Measurements from ENCODE around the gene KCTD14. TPM values are rescaled to one million over a fixed set of nuclear protein-coding genes. Genes with fewer than 3 reads are reported as not detected.
A peak's percentile ranks its signal among the peaks of the same experiment; 100 is the strongest.
"Not testable (repeated sequence)": the region's sequence is repeated elsewhere in the genome, so short reads cannot be mapped to it uniquely, and the experiment has no call there.

The KCTD14 gene
- total and polyA plus RNA-seq, 12 donors, result 9.5 to 84.7 (median 27.8) TPM

DNA sequence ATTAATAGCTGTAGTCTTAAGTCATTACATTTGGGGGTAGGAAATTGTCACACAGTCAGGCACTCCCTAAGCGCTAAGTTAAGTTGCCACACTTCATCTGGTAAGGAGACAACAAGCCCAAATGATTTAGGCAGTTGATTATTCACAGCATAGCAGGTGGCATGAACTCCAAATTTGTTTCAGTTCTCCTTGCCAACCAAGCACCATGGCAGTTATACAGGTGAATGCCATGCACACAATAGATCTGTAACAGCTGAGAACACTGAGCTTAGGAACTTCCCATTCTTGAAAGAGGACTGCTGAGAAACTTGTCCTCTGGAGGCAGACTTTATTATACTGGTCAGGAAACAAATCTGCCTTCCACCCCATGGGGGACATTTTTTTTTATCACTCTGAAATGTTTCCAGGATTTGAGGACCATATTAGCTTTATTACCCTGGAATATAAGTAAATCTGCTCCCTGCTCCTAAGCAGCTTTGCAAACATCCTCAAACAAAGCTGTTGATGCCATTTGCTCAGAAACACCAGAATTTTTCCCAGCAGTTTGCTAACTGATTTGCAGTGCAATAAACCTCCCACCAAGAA is 23.5 kb downstream of the KCTD14 start:
- no peak for TF ChIP-seq POLR2A (IDR thresholded peaks at IDR 0.05)
- TF ChIP-seq, protein P1, sequence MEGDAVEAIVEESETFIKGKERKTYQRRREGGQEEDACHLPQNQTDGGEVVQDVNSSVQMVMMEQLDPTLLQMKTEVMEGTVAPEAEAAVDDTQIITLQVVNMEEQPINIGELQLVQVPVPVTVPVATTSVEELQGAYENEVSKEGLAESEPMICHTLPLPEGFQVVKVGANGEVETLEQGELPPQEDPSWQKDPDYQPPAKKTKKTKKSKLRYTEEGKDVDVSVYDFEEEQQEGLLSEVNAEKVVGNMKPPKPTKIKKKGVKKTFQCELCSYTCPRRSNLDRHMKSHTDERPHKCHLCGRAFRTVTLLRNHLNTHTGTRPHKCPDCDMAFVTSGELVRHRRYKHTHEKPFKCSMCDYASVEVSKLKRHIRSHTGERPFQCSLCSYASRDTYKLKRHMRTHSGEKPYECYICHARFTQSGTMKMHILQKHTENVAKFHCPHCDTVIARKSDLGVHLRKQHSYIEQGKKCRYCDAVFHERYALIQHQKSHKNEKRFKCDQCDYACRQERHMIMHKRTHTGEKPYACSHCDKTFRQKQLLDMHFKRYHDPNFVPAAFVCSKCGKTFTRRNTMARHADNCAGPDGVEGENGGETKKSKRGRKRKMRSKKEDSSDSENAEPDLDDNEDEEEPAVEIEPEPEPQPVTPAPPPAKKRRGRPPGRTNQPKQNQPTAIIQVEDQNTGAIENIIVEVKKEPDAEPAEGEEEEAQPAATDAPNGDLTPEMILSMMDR (IDR thresholded peaks at IDR 0.05), result no peak
- no peak for DNase-seq
- Histone ChIP-seq H3K27me3 (no peaks in the 10 kb centered on the region), H3K36me3 (replicated peaks in 1 of 2) (no peaks in the 10 kb centered on the region), H3K4me3 (no peak overlapping the region), H3K9me3 (replicated peaks in 1 of 3) (no peaks in the 10 kb centered on the region), H3K27ac (no peak overlapping the region), H3K4me1 (replicated peaks in 1 of 2) (peaks cover 5 to 6% of the 10 kb centered on the region in 2 donors)
- intact Hi-C loops (cut with DNase I), result loop anchor here in 1 of 2 donors (5.0 to 10.0 kb wide), 2 partner anchors 43 to 175 kb away; partner anchors contain the start of genes AAMDC and RSF1
- 95 to 100% (median 98%) methylated on average over 1 of the region's 1 CpG for WGBS, 4 donors

DNA sequence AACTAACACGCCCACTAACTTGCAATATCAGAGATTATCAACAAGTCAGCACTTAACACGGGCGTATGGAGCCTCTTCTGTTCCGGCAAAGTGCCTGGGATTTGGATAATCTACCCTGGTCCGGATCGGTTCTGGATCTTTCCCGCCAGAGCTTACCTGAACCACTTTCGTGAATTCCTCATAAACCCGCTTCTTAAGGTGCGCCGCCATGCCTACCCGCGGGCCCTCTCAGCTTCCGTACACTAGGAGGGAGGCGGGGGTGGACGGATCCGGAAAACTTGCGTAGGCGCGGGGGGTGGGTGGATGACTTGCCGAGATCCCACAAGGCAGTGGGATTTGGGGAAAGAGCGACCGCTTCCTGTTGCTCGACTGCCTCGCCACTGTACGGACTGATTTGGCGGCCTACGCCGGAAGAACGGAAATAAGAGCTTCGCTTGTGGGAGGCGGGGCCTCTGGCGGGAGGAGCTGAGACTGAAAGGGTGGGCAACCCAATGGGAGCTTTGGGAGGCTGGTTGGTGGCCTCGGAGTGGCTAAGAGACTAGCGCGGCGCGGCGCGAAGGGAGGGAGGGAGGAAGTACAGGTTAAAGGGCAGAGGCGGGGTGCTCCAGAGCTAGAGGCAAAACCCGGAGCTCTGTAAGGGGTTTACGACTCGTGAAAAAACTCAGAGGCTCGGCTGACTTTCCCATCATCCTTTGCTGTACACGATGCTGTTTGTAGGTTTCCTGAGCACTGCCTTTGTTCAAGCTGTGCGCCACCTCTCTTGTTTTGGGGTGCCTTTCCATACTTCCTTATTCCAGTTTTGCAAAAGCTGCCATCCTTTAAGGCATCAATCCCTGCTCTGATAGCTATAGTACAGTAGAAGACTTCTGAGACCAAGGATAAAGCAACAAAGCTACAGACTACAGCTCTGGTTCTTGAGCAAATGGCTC is 28.4 kb downstream of the KCTD14 start, which contains the start of gene INTS4:
INTS4 (minus strand) TSS at position 235 of the 929 bp plus-strand sequence; CDS start at position 210, 25 bp downstream.
- peak; percentile 98 to 100 (median 100) for DNase-seq
- no peaks in the 10 kb centered on the region for H3K9me3 ChIP-seq (replicated peaks in 1 of 3)
- peak; percentile 60 to 61 for TF ChIP-seq POLR2A (IDR thresholded peaks at IDR 0.05)
- TF ChIP-seq, protein P1 (IDR thresholded peaks at IDR 0.05), result peak in 2 of 6 experiments; percentile 10 to 25
- peaks cover 5 to 27% of the 10 kb centered on the region in 2 donors for H3K4me1 ChIP-seq (replicated peaks in 1 of 2)
- H3K4me3 ChIP-seq, result peak within 1 kb of the TSS in 3 of 4 donors; percentile 35 to 78 (median 76)
- H3K36me3 ChIP-seq (replicated peaks in 1 of 2), result peaks cover 0 to 9% of the 10 kb centered on the region in 2 donors
- H3K27ac ChIP-seq, result peak within 1 kb of the TSS; percentile 65 to 93 (median 81)
- intact Hi-C loops (cut with DNase I), result loop anchor here in 1 of 2 donors (10.0 kb wide), 1 partner anchor 170 kb away; the partner anchor contains the start of genes AAMDC and RSF1
- no peaks in the 10 kb centered on the region for H3K27me3 ChIP-seq
- WGBS, 4 donors, result 0 to 1% (median 0%) methylated on average over 44 to 47 of the region's 47 CpGs

DNA sequence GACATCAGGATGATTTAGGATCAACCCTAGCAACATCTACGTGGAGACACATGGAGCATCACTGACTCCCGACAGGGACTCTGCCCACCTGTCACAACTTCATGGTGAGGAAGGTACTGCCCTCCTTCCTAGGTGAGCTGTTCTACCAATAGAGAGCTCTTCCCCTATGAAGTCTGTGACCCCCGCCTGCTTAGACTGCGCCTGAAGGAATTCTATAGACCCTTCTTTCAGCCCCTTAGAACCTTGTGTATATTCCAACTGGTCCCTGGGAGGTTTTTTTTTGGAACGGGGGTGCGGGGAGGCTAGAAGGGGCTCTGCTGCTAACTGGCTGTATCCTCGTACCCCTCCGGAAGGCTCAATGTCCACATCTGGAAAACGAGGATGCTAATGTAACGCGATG is 29.2 kb downstream of the KCTD14 start:
- Histone ChIP-seq H3K36me3 (replicated peaks in 1 of 2) (peaks cover 0 to 15% of the 10 kb centered on the region in 2 donors), H3K9me3 (replicated peaks in 1 of 3) (no peaks in the 10 kb centered on the region), H3K27ac (peak overlapping the region in 3 of 5 donors; percentile 6 to 93 (median 87)), H3K27me3 (no peaks in the 10 kb centered on the region), H3K4me3 (peak overlapping the region in 3 of 4 donors; percentile 35 to 78 (median 76)), H3K4me1 (replicated peaks in 1 of 2) (peaks cover 5 to 27% of the 10 kb centered on the region in 2 donors)
- intact Hi-C loops (cut with DNase I), result loop anchor here in 1 of 2 donors (10.0 kb wide), 1 partner anchor 169 kb away; the partner anchor contains the start of genes AAMDC and RSF1
- TF ChIP-seq, protein P1 (IDR thresholded peaks at IDR 0.05), result no peak
- no peak for TF ChIP-seq POLR2A (IDR thresholded peaks at IDR 0.05)
- DNase-seq, result no peak
- 2 to 4% (median 4%) methylated on average over 10 to 11 of the region's 11 CpGs for WGBS, 4 donors

DNA sequence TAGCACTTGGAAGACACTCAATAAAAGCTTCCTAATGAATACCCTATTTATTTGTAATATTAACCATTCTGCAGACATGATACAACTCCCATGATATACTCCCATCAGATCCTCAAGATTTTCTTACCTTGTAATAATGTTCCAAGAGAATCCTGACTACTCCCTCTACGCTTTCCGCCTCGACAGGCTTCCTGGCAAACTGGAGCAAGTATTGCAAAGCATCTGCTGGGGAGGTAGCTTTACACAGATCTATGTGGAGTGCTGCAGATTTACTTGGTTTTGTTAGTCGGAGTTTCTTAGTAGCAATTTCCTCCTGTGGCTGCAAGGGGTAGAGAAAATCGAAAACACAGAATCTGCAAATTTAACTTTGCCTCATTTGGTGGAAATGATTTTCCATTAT is 32.1 kb downstream of the KCTD14 start:
- Histone ChIP-seq H3K36me3 (replicated peaks in 1 of 2) (peaks cover 4 to 23% of the 10 kb centered on the region in 2 donors), H3K4me3 (no peak overlapping the region), H3K27me3 (no peaks in the 10 kb centered on the region), H3K4me1 (replicated peaks in 1 of 2) (peaks cover 5 to 27% of the 10 kb centered on the region in 2 donors), H3K9me3 (replicated peaks in 1 of 3) (no peaks in the 10 kb centered on the region), H3K27ac (no peak overlapping the region)
- no peak for TF ChIP-seq POLR2A (IDR thresholded peaks at IDR 0.05)
- TF ChIP-seq, protein P1 (IDR thresholded peaks at IDR 0.05), result no peak
- WGBS, 4 donors, result 86 to 95% (median 91%) methylated on average over 5 of the region's 5 CpGs
- intact Hi-C loops (cut with DNase I), result loop anchor here in 1 of 2 donors (10.0 kb wide), 1 partner anchor 166 kb away; the partner anchor contains the start of genes AAMDC and RSF1
- DNase-seq, result no peak

DNA sequence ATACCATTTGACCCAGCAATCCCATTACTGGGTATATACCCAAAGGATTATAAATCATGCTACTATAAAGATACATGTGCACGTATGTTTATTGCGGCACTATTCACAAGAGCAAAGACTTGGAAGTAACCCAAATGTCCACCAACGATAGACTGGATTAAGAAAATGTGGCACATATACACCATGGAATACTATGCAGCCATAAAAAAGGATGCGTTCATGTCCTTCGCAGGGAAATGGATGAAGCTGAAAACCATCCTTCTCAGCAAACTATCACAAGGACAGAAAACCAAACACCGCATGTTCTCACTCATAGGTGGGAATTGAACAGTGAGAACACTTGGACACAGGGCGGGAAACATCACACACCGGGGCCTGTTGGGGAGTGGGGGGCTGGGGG is 36.6 kb downstream of the KCTD14 start:
- intact Hi-C loops (cut with DNase I); H3K9me3 ChIP-seq (replicated peaks in 1 of 3); H3K27me3 ChIP-seq; H3K4me1 ChIP-seq (replicated peaks in 1 of 2); DNase-seq; H3K27ac ChIP-seq; H3K4me3 ChIP-seq: not testable (repeated sequence)
- H3K36me3 ChIP-seq (replicated peaks in 1 of 2), result peaks cover 4 to 23% of the 10 kb centered on the region in 2 donors
- 95 to 98% (median 97%) methylated on average over 8 of the region's 8 CpGs for WGBS, 4 donors

Data from adrenal gland (tissue), 12 donors.